ENCODE results near the gene PGS1.

The PGS1 gene

GRCh38 chr17:78409191-78409928 is 30.9 kb downstream of the PGS1 start:
- no peak for DNase-seq

GRCh38 chr17:78411241-78411857 is 32.9 kb downstream of the PGS1 start:
- no peak for DNase-seq

DNA sequence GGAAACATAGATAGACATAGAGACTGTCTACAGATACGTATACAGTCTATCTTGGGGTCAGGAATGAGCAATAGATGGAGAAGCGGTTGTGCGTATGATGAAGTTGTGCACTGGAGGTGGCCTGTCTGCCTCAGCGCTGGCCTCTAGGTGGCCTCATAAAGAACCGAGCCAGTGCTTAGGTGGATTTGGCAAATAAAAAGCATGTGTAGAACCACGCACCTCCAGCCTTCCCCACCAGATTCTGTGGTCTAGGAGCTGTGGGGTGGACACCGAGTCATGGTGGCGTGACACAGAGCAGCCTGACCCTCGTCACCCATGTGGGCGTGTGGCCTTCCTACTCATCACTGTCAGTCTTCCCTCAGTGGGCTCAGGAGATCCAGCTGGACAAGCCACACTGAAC is 34.0 kb downstream of the PGS1 start:
- peak; percentile 22 to 35 for DNase-seq

GRCh38 chr17:78414178-78415162 is 36.0 kb downstream of the PGS1 start:
- peak; percentile 55 to 62 for DNase-seq

- DNase-seq = no peak
Measured at GRCh38 chr17:78415821-78416711, 37.6 kb downstream of the PGS1 start.

- peak in 1 of 2 donors; percentile 22 for DNase-seq
Measured at GRCh38 chr17:78416791-78417530, 38.5 kb downstream of the PGS1 start.

GRCh38 chr17:78417531-78417909 is 39.1 kb downstream of the PGS1 start:
- no peak for DNase-seq

DNA sequence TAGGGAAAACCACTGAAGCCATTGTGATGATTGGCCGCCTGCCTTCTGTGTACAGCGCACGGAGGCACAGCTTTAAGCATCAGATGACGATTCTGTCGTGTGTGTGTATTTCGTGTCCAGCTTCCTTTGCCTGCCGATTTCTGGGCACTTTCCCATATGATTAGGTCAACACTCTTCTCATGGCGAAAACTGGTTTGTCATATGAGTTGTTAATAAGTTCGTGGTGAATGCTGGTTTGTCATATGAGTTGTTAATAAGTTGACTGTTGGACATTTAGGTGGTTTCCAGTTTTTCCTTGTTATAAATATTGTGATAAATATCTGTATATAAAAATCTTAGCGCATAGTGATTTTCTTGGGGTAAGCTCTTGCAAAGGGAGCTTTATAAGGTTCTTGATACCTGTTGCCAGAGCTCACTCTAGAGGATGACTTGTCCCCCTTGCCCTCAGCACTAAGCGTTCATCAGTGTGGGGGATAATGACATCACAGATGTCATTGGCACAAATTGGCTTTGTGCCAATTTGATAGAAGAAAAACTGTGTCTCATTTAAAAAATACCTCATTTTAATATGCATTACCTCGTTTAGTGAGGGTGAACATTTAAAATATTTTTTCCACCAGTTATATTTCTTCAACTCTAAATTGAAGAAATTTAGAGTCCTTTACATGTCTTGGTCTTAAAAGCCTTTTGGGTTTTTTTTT is 40.0 kb downstream of the PGS1 start:
- no peak for DNase-seq

DNA sequence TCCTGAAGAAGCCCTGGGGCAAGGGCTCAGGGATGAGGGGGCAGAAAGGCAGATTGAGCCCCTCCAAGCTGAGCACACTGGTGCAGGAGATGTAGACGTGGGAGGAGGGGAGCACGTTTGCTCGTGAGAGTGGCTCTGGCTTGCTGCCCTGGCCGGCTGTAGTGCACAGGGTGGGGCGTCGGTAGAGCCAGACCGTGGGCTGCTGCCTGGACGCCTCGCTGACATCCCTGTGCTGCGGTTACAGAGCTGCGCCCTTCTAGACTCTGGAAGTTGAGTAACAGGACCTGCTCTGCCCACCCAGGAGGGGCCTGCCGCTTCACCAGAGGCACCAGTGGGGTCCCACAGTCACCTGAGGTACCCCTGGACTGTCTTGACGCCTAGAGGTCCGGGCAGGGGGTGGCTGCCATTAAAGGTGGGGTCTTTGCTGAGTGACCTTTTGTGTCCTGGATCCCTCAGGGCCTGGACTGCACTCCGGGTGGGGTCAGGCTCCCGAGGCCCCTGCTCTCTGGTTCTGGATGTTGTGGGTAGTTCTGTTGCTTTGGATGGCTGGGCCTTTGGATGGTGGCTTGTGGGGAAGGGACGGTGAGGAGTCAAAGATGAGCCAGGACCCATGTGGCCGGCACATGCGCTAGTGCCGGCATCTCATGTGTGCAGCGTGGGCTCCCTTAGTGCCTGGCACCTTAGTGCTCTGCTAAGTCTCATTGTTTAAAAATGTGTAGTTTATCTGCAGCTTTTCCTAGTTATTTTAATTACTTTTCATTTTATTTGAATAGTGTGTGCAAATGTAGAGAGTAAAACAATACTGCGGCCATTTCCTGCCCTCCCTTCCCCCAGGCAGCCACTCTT is 41.7 kb downstream of the PGS1 start:
- no peak for DNase-seq

GRCh38 chr17:78421084-78421533 is 42.7 kb downstream of the PGS1 start:
- no peak for DNase-seq

GRCh38 chr17:78421534-78422266 is 43.3 kb downstream of the PGS1 start:
- peak; percentile 76 for DNase-seq

- DNase-seq = no peak
Measured at GRCh38 chr17:78422267-78422605, 43.8 kb downstream of the PGS1 start.

DNA sequence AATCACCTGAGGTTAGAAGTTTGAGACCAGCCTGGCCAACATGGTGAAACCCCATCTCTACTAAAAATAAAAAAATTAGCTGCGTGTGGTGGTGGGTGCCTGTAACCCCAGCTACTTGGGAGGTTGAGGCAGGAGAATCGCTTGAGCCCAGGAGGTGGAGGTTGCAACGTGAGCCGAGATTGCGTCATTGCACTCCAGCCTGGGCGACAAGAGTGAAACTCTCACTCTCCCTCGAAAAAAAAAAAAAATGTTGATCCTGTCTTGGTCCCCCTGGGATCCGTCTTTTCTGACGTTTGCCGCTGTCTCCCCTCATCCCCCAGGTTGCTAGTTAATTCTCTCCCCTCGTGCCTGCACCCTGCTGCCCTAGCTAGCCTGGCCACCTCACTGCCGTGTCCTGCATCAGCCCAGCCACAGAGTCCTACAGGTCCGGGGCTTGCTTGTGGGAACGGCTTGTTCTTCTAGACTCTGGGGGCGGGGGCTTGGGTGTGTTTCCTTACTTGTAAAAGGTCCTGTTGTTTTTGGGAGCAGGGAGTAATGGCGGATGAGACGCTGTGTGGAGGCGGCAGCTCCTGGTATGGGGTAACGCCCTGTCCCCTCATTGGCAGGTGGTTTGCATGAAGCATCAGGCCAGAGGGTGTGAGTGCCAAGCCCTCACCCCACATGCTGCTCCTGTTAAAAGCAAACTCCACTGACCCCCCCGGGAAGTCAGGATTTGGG is 44.6 kb downstream of the PGS1 start:
- DNase-seq = no peak

GRCh38 chr17:78423961-78424675 is 45.7 kb downstream of the PGS1 start:
- DNase-seq = no peak

- no peak for DNase-seq
Measured at GRCh38 chr17:78425429-78425828, 47.0 kb downstream of the PGS1 start.

GRCh38 chr17:78426293-78426879 is 47.9 kb downstream of the PGS1 start:
- DNase-seq = no peak

GRCh38 chr17:78427140-78427539 is 48.7 kb downstream of the PGS1 start:
- DNase-seq = no peak
